Mesenchymal stem cell (in vitro differentiated cells and primary cell): ENCODE measurements around the gene METTL16.

Experiments used
- DNase-seq: peaks from one replicate; pipeline ENCODE4 v3.0.0-alpha.2; 2013
- H2AFZ ChIP-seq: one replicate; pipeline ENCODE4 v1.6.1; 2013; ENCODE audit warnings: low read depth, mild to moderate bottlenecking, control low read depth, inconsistent platforms, low read length, moderate library complexity
- H2AK5ac ChIP-seq: 2 replicates; pipeline ENCODE4 v1.6.1; 2013; ENCODE audit warnings: low read length, moderate library complexity, mild to moderate bottlenecking, inconsistent platforms; ENCODE audit not compliant: severe bottlenecking
- H2BK120ac ChIP-seq: one replicate; pipeline ENCODE4 v1.6.1; 2013; ENCODE audit warnings: low read depth, mild to moderate bottlenecking, inconsistent platforms, low read length, moderate library complexity
- H2BK12ac ChIP-seq, 2 experiments: one replicate each; pipeline ENCODE4 v1.6.1; 2013; ENCODE audit warnings: inconsistent platforms in 2 of 2, low read length in 2 of 2, mild to moderate bottlenecking in 2 of 2, moderate library complexity in 2 of 2, control low read depth in 1 of 2
- H2BK15ac ChIP-seq: one replicate; pipeline ENCODE4 v1.6.1; 2013; ENCODE audit warnings: mild to moderate bottlenecking, low read depth, inconsistent platforms; ENCODE audit not compliant: poor library complexity, severe bottlenecking
- H2BK5ac ChIP-seq: 2 replicates; pipeline ENCODE4 v1.6.1; 2013; ENCODE audit warnings: low read depth, mild to moderate bottlenecking, low read length, control low read depth, inconsistent platforms; ENCODE audit not compliant: poor library complexity, severe bottlenecking
- H3K14ac ChIP-seq, 2 experiments: one replicate each; pipeline ENCODE4 v1.6.1; 2013; ENCODE audit warnings: inconsistent platforms in 2 of 2, low read length in 2 of 2, control low read depth in 1 of 2, mild to moderate bottlenecking in 1 of 2, moderate library complexity in 1 of 2
- H3K18ac ChIP-seq, 2 experiments: one replicate each; pipeline ENCODE4 v1.6.1; 2013; ENCODE audit warnings: inconsistent platforms in 2 of 2, low read length in 2 of 2, control low read depth in 1 of 2, low read depth in 1 of 2, mild to moderate bottlenecking in 1 of 2
- H3K23ac ChIP-seq, 2 experiments: one replicate each; pipeline ENCODE4 v1.6.1; 2013; ENCODE audit warnings: inconsistent platforms in 2 of 2, low read length in 2 of 2, mild to moderate bottlenecking in 2 of 2, moderate library complexity in 2 of 2, control low read depth in 1 of 2
- H3K27ac ChIP-seq: 2 replicates; pipeline ENCODE4 v1.5.1; 2013; ENCODE audit warnings: mild to moderate bottlenecking, moderate library complexity, low read length, control low read depth, inconsistent platforms; ENCODE audit not compliant: poor library complexity, severe bottlenecking
- H3K27me3 ChIP-seq, 2 experiments: 2 replicates each; pipeline versions ENCODE4 v1.6.1 to v1.7.0; 2013; ENCODE audit warnings: low read length in 2 of 2, mild to moderate bottlenecking in 2 of 2, moderate library complexity in 2 of 2, control low read depth in 1 of 2, inconsistent platforms in 1 of 2; ENCODE audit not compliant: control insufficient read depth in 1 of 2, insufficient read depth in 1 of 2
- H3K36me3 ChIP-seq, 2 experiments: 2 replicates each; pipeline versions ENCODE4 v1.6.1 to v1.7.0; 2013; ENCODE audit warnings: low read length in 2 of 2, control low read depth in 1 of 2, inconsistent platforms in 1 of 2, low read depth in 1 of 2, mild to moderate bottlenecking in 1 of 2; ENCODE audit not compliant: insufficient read depth in 2 of 2, control insufficient read depth in 1 of 2
- H3K4ac ChIP-seq, 2 experiments: one replicate each; pipeline ENCODE4 v1.6.1; 2013; ENCODE audit warnings: inconsistent platforms in 2 of 2, low read length in 2 of 2, mild to moderate bottlenecking in 2 of 2, moderate library complexity in 2 of 2, control low read depth in 1 of 2, low read depth in 1 of 2
- H3K4me1 ChIP-seq: 2 replicates; pipeline ENCODE4 v1.6.1; 2013; ENCODE audit warnings: low read depth, low read length, control low read depth; ENCODE audit not compliant: control insufficient read depth, insufficient read depth
- H3K4me2 ChIP-seq: 2 replicates; pipeline ENCODE4 v1.6.1; 2013; ENCODE audit warnings: low read length, mild to moderate bottlenecking, inconsistent platforms; ENCODE audit not compliant: poor library complexity, severe bottlenecking
- H3K4me3 ChIP-seq, 2 experiments: 2 replicates each; pipeline versions ENCODE4 v1.5.1 to v1.7.0; 2013; ENCODE audit warnings: low read length in 2 of 2, mild to moderate bottlenecking in 2 of 2, control low read depth in 1 of 2, low read depth in 1 of 2; ENCODE audit not compliant: insufficient read depth in 1 of 2
- H3K79me1 ChIP-seq: replicated peaks from 2 replicates; pipeline ENCODE4 v1.6.1; 2013; ENCODE audit warnings: mild to moderate bottlenecking, control low read depth, low read length, inconsistent platforms; ENCODE audit not compliant: poor library complexity, severe bottlenecking
- H3K9ac ChIP-seq: 2 replicates; pipeline ENCODE4 v1.7.0; 2013; ENCODE audit warnings: mild to moderate bottlenecking, low read length, moderate library complexity
- H3K9me3 ChIP-seq: 2 replicates; pipeline ENCODE4 v1.7.0; 2013; ENCODE audit warnings: mild to moderate bottlenecking, low read length; ENCODE audit not compliant: control insufficient read depth
- H4K8ac ChIP-seq: one replicate; pipeline ENCODE4 v1.6.1; 2013; ENCODE audit warnings: inconsistent platforms, mild to moderate bottlenecking, low read length, moderate library complexity
- H4K91ac ChIP-seq: one replicate; pipeline ENCODE4 v1.6.1; 2013; ENCODE audit warnings: mild to moderate bottlenecking, low read length, inconsistent platforms
- WGBS: methylation state at CpG from one replicate; pipeline ENCODE4 v1.1.7; 2013; ENCODE audit warnings: mixed read lengths; 5-methylcytosine and 5-hydroxymethylcytosine counted together

METTL16 gene

GRCh38 chr17:2378905-2379304, 132.8 kb downstream of the METTL16 start:
- Histone ChIP-seq H3K36me3 (peaks cover 61 to 76% of the 10 kb centered on the region in 2 experiments), H4K8ac (no peak overlapping the region), H3K18ac (no peak overlapping the region), H3K9ac (no peak overlapping the region), H3K4me2 (no peak overlapping the region), H3K27ac (no peak overlapping the region), H2AK5ac (no peak overlapping the region), H3K23ac (no peak overlapping the region), H2BK12ac (no peak overlapping the region), H2AFZ (no peak overlapping the region), H3K4ac (no peak overlapping the region), H3K4me3 (no peak overlapping the region), H2BK120ac (no peak overlapping the region), H3K14ac (no peak overlapping the region), H2BK5ac (no peak overlapping the region), H3K27me3 (no peaks in the 10 kb centered on the region), H4K91ac (no peak overlapping the region), H3K79me1 (peaks cover 1% of the 10 kb centered on the region), H2BK15ac (no peak overlapping the region), H3K9me3 (no peaks in the 10 kb centered on the region), H3K4me1 (peaks cover 14% of the 10 kb centered on the region)
- WGBS, result 97% methylated on average over 11 of the region's 11 CpGs
- no peak for DNase-seq

- Histone ChIP-seq H4K91ac (no peak overlapping the region), H3K4me3 (no peak overlapping the region), H3K79me1 (no peaks in the 10 kb centered on the region), H3K9me3 (no peaks in the 10 kb centered on the region), H3K36me3 (peaks cover 65 to 82% of the 10 kb centered on the region in 2 experiments), H4K8ac (no peak overlapping the region), H3K23ac (no peak overlapping the region), H3K14ac (no peak overlapping the region), H2BK120ac (no peak overlapping the region), H3K27ac (no peak overlapping the region), H3K4me2 (no peak overlapping the region), H2AK5ac (no peak overlapping the region), H3K4me1 (peaks cover 14% of the 10 kb centered on the region), H3K4ac (no peak overlapping the region), H3K18ac (no peak overlapping the region), H3K27me3 (no peaks in the 10 kb centered on the region), H2BK5ac (no peak overlapping the region), H3K9ac (no peak overlapping the region), H2BK12ac (no peak overlapping the region), H2AFZ (no peak overlapping the region), H2BK15ac (no peak overlapping the region)
- WGBS, result 91% methylated on average over 9 of the region's 10 CpGs
- DNase-seq, result no peak
These were observed 134.0 kb downstream of the METTL16 start for GRCh38 chr17:2377659-2378058.

- DNase-seq, result no peak
- Histone ChIP-seq H3K27ac (no peak overlapping the region), H3K9me3 (no peaks in the 10 kb centered on the region), H3K36me3 (peaks cover 69 to 88% of the 10 kb centered on the region in 2 experiments), H3K79me1 (no peaks in the 10 kb centered on the region), H2BK120ac (no peak overlapping the region), H3K4ac (no peak overlapping the region), H4K91ac (no peak overlapping the region), H2BK15ac (no peak overlapping the region), H3K23ac (no peak overlapping the region), H3K4me1 (peaks cover 10% of the 10 kb centered on the region), H3K18ac (no peak overlapping the region), H3K14ac (no peak overlapping the region), H3K9ac (no peak overlapping the region), H2BK12ac (no peak overlapping the region), H2AFZ (no peak overlapping the region), H3K27me3 (no peaks in the 10 kb centered on the region), H2AK5ac (no peak overlapping the region), H3K4me3 (no peak overlapping the region), H2BK5ac (no peak overlapping the region), H3K4me2 (no peak overlapping the region), H4K8ac (no peak overlapping the region)
- 96% methylated on average over 14 of the region's 14 CpGs for WGBS
These were observed 135.6 kb downstream of the METTL16 start for GRCh38 chr17:2376107-2376506.

- Histone ChIP-seq H3K18ac (no peak overlapping the region), H3K4me2 (no peak overlapping the region), H3K36me3 (peaks cover 63 to 88% of the 10 kb centered on the region in 2 experiments), H4K91ac (no peak overlapping the region), H3K4me3 (no peak overlapping the region), H2AFZ (no peak overlapping the region), H2BK5ac (no peak overlapping the region), H2BK120ac (no peak overlapping the region), H2BK15ac (no peak overlapping the region), H3K4me1 (peaks cover 12% of the 10 kb centered on the region), H3K9me3 (no peaks in the 10 kb centered on the region), H3K27me3 (no peaks in the 10 kb centered on the region), H3K27ac (no peak overlapping the region), H3K79me1 (no peaks in the 10 kb centered on the region), H2AK5ac (no peak overlapping the region), H4K8ac (no peak overlapping the region), H3K23ac (no peak overlapping the region), H3K14ac (no peak overlapping the region), H3K9ac (no peak overlapping the region), H2BK12ac (no peak overlapping the region), H3K4ac (no peak overlapping the region)
- WGBS, result 97% methylated on average over 19 of the region's 19 CpGs
- no peak for DNase-seq
These were observed 136.3 kb downstream of the METTL16 start for GRCh38 chr17:2375406-2375805.
